ENCODE results near the gene RPLP1. TPM values are rescaled to one million over a fixed set of nuclear protein-coding genes. Genes with fewer than 3 reads are reported as not detected.

RPLP1 gene
- 56.0 and 58.1 TPM in 2 replicates for total RNA-seq

GRCh38 chr15:69452692-69453521 is at the start of gene RPLP1:
Gene RPLP1 (plus strand): TSS chr15:69452818. CDS start chr15:69452949, 131 bp downstream.

GRCh38 chr15:69413822-69414700 is 38.6 kb upstream of the RPLP1 start, which contains the start of gene KIF23:
Gene KIF23 (plus strand): TSS chr15:69414349. CDS start chr15:69414466, 117 bp downstream.

Other genes starting within 250 kb of the RPLP1 start
- gene PAQR5, start 153.9 kb upstream of the RPLP1 start, total RNA-seq = 2.8 and 2.9 TPM in 2 replicates
- 2.3 and 5.7 TPM in 2 replicates for gene KIF23, start 38.5 kb upstream of the RPLP1 start, total RNA-seq